LNCAP (cell line): Measurements from ENCODE around the gene COL21A1.

Experiments
- TF ChIP-seq, protein P1 (sequence below): fragments of 450-650 bp; IDR thresholded peaks from 2 replicates; pipeline ENCODE4 v1.5.1; 2017; ENCODE audit warnings: mild to moderate bottlenecking

Gene COL21A1

DNA sequence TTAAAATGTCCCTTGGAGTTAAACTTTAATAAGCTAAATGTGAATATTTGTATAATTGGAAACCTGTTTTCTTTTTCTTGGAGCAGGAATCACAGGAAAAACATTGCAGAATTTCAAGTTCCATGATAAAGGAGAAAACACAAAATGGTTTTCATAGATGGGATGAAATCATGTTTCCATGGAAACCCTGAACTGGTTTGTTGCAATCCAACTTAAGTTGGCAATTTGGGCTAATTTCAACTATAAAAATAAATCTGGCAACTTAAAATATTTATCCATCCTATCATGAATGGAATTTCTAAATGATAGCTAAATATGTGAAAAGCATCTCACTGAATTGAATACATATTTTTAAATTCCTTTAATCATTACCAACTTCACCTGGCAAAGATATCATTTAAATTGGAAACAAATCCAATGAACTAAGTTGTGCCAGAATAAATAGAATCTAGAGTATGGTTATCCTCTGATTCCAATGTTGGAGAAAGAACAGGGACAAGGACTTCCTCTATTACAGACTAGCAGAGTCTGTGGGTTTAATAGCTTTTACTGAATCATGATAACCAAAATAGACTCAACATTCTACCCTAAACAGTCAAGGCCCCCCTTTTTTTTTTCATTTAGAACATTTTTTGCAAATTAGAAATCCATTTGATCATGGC, 33.2 kb downstream of the COL21A1 start:
- TF ChIP-seq, protein P1, sequence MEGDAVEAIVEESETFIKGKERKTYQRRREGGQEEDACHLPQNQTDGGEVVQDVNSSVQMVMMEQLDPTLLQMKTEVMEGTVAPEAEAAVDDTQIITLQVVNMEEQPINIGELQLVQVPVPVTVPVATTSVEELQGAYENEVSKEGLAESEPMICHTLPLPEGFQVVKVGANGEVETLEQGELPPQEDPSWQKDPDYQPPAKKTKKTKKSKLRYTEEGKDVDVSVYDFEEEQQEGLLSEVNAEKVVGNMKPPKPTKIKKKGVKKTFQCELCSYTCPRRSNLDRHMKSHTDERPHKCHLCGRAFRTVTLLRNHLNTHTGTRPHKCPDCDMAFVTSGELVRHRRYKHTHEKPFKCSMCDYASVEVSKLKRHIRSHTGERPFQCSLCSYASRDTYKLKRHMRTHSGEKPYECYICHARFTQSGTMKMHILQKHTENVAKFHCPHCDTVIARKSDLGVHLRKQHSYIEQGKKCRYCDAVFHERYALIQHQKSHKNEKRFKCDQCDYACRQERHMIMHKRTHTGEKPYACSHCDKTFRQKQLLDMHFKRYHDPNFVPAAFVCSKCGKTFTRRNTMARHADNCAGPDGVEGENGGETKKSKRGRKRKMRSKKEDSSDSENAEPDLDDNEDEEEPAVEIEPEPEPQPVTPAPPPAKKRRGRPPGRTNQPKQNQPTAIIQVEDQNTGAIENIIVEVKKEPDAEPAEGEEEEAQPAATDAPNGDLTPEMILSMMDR = no peak

DNA sequence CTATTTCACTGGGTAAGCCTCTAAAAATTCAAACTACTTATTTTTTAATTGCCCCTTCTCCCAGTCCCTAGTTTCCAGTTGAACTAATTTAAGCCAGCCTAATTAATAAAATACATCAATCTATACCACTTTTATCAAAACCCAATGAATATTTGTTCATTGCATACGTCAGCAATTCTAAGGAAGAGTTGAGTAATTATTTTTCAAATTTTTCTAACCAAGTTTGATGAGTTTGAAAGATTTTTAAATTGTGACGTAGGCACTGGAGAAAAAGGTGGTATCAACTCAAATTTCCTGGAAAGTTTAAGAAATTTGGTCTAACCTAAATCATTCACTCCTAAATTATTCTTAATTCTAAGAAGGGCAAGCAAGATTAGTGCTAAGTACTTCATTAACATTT, 35.7 kb downstream of the COL21A1 start:
- TF ChIP-seq, protein P1 = no peak

DNA sequence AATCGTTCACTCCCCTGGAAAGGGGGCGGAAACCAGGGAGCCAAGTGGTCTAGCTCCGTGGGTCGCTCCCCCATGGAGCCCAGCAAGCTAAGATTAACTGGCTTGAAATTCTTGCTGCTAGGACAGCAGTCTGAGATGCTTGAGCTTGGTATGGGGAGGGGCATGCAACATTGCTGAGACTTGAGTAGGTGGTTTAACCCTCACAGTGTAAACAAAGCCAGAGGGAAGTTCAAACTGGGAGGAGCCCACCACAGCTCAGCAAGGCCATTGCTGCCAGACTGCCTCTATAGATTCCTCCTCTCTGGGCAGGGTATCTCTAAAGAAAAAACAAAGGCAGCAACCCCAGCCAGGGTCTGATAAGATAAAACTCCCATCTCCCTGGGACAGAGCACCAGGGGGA, 43.2 kb downstream of the COL21A1 start:
- TF ChIP-seq, protein P1 = no peak

DNA sequence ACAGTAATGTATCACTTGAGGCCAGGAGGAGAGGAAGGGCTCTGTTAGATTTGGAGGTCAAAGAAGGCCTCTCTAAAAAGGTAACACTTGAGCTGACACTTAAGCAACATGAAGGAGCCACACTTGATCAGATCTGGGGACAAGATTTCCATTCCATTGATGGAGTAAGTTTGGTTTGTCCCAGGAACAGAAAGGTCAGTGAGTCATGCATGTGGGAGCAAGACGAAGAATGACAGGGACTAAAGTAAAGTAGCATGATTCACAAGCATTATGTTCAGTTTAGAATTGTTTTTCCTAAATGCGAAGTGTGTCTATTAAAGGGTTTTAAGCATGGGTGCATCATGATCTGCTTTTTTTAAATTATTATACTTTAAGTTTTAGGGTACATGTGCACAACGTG, 47.4 kb downstream of the COL21A1 start:
- TF ChIP-seq, protein P1 = no peak

DNA sequence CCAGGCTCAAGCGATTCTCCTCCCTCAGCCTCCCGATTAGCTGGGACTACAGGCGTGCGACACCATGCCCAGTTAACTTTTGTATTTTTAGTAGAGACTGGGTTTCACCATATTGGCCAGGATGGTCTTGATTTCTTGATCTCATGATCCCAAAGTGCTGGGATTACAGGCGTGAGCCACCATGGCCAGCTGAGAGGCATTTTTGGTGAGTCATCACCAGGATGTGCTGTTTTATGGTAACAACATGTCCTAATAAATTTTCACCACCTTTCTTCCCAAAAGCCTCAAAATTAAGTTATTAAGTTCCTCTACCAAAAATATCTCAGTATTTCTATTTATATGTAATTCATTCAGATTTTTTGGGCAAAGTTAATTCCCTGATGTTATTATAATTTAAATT, 53.5 kb downstream of the COL21A1 start:
- TF ChIP-seq, protein P1 = no peak

DNA sequence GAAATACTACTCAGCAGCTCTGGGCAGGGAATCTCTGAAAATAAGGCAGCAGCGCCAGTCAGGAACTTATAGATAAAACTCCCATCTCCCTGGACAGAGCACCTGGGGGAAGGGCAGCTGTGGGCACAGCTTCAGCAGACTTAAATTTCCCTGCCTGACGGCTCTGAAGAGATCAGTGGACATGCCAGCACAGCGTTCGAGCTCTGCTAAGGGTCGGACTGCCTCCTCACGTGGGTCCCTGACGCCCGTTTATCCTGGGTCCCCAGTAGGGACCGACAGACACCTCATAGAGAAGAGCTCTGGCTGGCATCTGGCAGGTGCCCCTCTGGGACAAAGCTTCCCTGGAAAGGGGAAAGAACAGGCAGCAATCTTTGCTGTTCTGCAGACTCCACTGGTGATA, 59.0 kb downstream of the COL21A1 start:
- TF ChIP-seq, protein P1 = no peak

DNA sequence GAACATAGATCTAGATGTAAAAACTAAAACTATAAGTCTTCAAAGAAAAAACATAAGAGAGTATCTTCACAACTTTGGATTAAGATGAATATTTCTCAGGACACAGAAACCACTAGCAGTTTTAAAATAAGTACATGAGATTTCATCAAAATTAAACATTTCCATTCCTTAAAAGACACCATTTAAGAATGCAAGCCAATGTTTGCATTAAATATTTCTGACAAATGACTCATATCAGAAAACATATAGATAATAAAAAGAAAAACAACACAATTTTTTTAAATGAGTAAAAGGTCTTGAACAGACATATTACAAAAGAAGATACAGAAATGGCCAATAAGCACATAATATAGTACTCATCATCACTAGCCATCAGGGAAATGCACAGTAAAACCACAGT, 59.7 kb downstream of the COL21A1 start:
- TF ChIP-seq, protein P1 = no peak

DNA sequence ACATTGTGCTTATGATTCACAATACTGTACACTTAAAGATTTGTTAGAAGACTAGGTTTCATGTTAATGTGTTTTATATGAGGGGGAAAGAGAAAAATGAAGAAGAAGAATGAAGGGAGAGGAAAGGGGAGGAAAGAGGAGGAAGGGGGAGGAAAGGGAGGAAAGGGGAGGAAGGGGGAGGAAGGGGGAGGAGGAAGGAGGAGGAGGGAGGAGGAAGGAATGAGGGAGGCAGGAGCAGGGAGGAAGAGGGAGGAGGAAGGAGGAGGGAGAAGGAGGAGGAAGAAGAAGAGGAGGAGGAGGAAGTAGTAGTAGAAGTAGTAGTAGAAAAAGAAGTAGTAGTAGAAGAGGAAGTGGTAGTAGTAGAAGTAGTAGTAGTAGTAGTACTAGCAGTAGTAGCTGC, 70.6 kb downstream of the COL21A1 start:
- TF ChIP-seq, protein P1 = no peak
